ENCODE results near the gene CHI3L1.

DNA sequence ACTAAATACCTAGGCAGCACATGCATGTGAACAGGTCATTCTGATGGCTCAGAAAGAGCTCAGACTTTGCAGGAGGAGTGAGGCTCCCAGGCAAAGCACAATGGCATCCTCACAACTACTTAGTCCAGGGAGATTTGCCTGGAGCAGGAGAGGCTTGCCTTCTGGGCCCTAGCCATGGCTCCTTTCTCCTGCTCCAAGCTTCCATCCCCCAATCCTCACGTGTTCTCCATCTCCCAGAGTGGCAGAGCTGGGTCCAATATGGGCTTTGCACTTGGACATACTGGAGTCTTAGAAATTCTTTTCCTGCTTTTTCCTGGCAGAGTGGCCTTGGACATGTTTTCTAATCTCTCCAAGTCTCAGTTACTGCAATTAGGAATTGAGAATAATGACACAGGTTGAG lies 26.7 kb downstream of the CHI3L1 start:
- TF ChIP-seq, protein P1, sequence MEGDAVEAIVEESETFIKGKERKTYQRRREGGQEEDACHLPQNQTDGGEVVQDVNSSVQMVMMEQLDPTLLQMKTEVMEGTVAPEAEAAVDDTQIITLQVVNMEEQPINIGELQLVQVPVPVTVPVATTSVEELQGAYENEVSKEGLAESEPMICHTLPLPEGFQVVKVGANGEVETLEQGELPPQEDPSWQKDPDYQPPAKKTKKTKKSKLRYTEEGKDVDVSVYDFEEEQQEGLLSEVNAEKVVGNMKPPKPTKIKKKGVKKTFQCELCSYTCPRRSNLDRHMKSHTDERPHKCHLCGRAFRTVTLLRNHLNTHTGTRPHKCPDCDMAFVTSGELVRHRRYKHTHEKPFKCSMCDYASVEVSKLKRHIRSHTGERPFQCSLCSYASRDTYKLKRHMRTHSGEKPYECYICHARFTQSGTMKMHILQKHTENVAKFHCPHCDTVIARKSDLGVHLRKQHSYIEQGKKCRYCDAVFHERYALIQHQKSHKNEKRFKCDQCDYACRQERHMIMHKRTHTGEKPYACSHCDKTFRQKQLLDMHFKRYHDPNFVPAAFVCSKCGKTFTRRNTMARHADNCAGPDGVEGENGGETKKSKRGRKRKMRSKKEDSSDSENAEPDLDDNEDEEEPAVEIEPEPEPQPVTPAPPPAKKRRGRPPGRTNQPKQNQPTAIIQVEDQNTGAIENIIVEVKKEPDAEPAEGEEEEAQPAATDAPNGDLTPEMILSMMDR (IDR thresholded peaks at IDR 0.05): no peak
- TF ChIP-seq ZFX (IDR thresholded peaks at IDR 0.05; ENCODE audit: borderline replicate concordance): no peak
